ENCODE results near the gene NR1D1.
A peak's percentile ranks its signal among the peaks of the same experiment; 100 is the strongest.

DNA sequence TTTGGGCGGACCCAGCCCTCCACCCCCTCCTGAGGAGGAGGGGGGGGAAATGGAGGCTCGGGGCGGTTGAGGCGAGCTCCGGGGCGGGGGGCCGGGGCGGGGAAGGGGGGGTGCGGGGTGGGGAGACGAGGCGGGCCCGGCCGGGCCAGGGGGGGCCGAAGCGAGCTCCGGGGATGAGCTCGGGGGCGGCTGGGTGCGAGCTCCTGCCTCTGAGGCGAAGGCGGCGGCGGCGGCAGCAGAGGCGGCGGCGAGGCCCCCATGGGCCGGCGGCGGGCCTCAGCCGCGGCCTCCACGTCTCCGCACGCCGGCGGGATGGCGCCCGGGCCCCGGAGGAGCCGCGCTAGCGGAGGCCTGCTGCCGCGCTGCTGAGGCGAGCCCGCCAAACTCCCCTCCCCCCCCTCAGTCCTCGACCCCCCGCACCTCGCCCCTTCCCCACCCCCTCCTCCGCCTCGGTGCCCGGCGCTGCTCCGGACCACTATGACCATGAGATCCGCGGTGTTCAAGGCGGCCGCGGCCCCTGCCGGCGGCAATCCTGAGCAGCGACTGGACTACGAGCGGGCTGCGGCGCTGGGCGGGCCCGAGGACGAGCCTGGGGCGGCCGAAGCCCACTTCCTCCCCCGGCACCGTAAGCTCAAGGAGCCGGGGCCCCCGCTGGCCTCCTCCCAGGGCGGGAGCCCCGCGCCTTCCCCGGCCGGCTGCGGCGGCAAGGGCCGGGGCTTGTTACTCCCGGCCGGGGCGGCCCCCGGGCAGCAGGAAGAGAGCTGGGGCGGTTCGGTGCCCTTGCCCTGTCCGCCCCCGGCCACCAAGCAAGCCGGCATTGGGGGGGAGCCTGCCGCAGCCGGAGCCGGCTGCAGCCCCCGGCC, 22.0 kb upstream of the NR1D1 start:
- TF ChIP-seq, protein P1, sequence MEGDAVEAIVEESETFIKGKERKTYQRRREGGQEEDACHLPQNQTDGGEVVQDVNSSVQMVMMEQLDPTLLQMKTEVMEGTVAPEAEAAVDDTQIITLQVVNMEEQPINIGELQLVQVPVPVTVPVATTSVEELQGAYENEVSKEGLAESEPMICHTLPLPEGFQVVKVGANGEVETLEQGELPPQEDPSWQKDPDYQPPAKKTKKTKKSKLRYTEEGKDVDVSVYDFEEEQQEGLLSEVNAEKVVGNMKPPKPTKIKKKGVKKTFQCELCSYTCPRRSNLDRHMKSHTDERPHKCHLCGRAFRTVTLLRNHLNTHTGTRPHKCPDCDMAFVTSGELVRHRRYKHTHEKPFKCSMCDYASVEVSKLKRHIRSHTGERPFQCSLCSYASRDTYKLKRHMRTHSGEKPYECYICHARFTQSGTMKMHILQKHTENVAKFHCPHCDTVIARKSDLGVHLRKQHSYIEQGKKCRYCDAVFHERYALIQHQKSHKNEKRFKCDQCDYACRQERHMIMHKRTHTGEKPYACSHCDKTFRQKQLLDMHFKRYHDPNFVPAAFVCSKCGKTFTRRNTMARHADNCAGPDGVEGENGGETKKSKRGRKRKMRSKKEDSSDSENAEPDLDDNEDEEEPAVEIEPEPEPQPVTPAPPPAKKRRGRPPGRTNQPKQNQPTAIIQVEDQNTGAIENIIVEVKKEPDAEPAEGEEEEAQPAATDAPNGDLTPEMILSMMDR (IDR thresholded peaks at IDR 0.05), result no peak
- no peak for TF ChIP-seq POLR2A (IDR thresholded peaks at IDR 0.05)
- peak in 2 of 3 donors; percentile 11 to 39 for TF ChIP-seq POLR2AphosphoS5 (IDR thresholded peaks at IDR 0.05)
